ENCODE measurements around the gene RBFOX2.

DNA sequence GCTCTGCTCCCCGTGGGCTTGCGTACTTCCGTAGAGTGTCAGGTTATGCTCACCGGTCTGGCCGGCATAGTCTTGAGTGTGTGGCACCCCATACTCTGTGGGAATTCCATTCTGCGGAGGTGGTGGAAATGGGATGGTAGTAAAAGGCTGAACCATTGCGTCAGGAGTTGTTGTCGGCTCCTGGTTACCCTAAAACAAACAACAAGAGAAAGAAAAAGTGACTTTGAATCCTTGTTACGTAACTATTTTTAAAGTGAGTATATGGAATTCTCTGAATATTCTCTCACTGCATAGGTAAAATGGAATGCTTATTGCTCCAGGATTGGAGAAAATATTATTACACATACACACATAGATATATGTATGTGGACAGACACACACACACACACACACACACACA, 218.8 kb downstream of the RBFOX2 start:
- TF ChIP-seq, protein P1, sequence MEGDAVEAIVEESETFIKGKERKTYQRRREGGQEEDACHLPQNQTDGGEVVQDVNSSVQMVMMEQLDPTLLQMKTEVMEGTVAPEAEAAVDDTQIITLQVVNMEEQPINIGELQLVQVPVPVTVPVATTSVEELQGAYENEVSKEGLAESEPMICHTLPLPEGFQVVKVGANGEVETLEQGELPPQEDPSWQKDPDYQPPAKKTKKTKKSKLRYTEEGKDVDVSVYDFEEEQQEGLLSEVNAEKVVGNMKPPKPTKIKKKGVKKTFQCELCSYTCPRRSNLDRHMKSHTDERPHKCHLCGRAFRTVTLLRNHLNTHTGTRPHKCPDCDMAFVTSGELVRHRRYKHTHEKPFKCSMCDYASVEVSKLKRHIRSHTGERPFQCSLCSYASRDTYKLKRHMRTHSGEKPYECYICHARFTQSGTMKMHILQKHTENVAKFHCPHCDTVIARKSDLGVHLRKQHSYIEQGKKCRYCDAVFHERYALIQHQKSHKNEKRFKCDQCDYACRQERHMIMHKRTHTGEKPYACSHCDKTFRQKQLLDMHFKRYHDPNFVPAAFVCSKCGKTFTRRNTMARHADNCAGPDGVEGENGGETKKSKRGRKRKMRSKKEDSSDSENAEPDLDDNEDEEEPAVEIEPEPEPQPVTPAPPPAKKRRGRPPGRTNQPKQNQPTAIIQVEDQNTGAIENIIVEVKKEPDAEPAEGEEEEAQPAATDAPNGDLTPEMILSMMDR (conservative IDR thresholded peaks at IDR 0.05; ENCODE audit: low read length) = no peak
- no peak for TF ChIP-seq EZH2phosphoT487 (IDR thresholded peaks at IDR 0.05; ENCODE audit: borderline replicate concordance, low read depth, low read length)

Data from OCI-LY7 (cell line).